GM18520 (cell line): ENCODE measurements around the gene SCN7A.
"Not testable (repeated sequence)": the region's sequence is repeated elsewhere in the genome, so short reads cannot be mapped to it uniquely, and the experiment has no call there.

ENCODE experiments used
- ATAC-seq: cut with Tn5 transposase; IDR thresholded peaks from one replicate; pipeline ENCODE4 v1.9.1; 2021; ENCODE audit not compliant: unreplicated experiment

SCN7A gene

DNA sequence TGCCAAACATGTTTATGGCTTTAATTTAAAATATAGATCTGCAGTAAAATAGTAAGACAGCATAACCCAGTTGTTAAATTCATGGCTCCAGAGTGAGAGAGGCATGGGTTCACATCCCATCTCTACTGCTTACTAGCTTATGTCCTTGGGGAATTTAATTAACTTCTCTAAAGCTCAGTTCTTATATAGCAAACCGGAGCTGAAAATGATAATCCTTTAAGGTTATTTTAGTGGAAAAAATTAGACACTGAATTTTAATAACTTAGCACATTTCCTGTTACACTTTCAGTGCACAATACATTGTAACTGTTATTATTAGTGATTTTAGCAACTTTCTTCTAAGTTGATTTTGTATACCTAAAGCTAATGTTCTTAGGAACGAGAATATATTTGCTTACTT, 133.1 kb downstream of the SCN7A start:
- no peak for ATAC-seq

DNA sequence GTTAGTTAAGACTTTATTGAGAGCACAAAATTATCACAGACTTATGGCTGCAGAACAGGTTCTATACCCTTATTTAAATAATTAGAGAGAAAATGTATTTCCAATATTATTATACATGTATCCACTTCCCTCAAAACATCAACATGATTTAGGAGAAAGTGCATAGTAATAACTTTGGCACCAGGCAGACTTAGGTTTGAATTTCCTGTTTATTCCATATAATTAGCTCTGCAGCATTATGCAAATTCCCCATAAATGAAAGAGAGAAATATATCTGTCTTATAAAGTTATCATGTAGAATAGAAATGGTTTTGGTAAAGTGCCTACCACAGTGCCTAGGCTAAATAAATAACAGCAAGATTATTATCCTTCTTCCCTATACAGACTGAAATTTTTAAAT, 133.6 kb downstream of the SCN7A start:
- no peak for ATAC-seq

DNA sequence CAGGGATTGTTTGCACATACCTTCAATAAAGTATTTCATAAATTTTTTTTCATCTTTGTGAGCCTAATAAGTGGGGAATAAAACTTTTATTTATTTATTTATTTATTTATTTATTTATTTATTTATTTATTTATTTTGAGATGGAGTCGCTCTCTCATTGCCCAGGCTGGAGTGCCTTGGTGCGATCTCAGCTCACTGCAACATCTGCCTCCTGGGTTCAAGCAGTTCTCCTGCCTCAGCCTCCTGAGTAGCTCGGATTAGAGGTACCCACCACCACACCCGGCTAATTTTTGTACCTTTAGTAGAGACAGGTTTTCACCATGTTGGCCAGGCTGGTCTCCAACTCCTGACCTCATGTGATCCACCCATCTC, 136.1 kb downstream of the SCN7A start:
- ATAC-seq: not testable (repeated sequence)

DNA sequence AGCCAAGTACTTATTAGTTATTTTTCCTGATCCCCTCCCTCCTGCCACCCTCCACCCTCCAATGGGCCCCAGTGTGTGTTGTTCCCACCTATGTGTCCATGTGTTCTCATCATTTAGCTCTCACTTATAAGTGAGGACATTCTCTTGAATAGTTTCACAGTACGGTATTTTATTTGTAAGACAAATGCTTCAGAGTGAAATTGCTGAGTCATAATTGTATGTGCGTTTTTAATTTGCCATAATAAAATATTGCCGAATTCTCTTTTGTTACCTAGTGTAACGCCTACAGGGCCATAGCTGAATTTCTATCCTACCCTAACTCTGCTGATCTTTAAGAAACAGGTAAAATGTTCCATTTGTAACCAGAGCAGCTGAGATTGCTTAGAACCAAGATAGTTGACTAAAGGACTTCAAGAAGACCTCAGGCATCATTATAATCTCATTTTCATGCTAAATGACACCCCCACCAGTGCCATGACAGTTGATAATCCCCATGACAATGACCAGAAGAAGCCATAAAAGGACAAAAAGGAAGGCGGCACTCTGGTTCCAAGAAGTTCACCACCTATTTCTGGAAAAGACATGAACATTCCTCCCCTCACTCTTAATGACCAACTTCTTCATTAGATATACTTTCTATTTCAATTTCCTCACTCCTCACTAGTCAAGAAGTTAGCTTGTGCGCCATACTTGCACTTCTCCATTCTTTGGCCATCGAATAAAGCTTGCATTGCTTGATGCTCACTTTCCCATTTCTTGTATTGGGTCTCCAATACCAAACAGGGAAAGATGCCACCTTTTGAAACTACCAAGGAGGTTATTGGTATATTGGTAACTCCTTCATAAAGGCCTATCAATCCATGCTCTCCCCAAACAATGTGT, 136.7 kb downstream of the SCN7A start:
- no peak for ATAC-seq
